ENCODE measurements around the gene CCSER1.
"Not testable (repeated sequence)": the region's sequence is repeated elsewhere in the genome, so short reads cannot be mapped to it uniquely, and the experiment has no call there.

DNA sequence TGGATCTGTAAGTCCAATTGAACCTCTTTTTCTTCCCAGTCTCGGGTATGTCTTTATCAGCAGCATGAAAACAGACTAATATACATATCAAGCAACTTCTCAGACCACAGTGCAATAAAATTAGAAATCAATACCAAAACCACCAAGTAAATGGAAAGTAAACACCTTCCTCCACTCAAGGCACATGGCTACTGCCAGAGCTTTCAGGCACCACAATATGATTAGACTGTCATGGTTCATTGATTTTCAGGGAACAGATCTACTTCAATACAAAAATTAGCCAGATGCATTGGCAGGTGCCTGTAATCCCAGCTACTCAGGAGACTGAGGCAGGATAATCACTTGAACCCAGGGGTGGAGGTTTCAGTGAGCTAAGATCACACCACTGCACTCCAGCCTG lies 776.2 kb downstream of the CCSER1 start:
- TF ChIP-seq POLR2A, CTCF (IDR thresholded peaks at IDR 0.05): not testable (repeated sequence)
